Activated naive CD8-positive, alpha-beta T cell treated with anti-CD3 and anti-CD28 coated beads for 36 hours (primary cell): ENCODE data around the gene CCT3. TPM values are rescaled to one million over a fixed set of nuclear protein-coding genes. Genes with fewer than 3 reads are reported as not detected.

ENCODE experiments used
- DNase-seq: peaks from one replicate; pipeline ENCODE4 v3.0.0; 2021
- H3K27ac Mint-ChIP-seq: one replicate; pipeline ENCODE4 v1.8.0; 2022; ENCODE audit warnings: mild to moderate bottlenecking, moderate library complexity, mixed read lengths
- H3K27me3 Mint-ChIP-seq: one replicate; pipeline ENCODE4 v1.8.0; 2022; ENCODE audit warnings: mild to moderate bottlenecking, mixed read lengths
- H3K36me3 Mint-ChIP-seq: one replicate; pipeline ENCODE4 v1.8.0; 2021; ENCODE audit warnings: mild to moderate bottlenecking, mixed read lengths
- H3K4me1 Mint-ChIP-seq: one replicate; pipeline ENCODE4 v1.8.0; 2021; ENCODE audit warnings: mixed read lengths
- H3K4me3 Mint-ChIP-seq: one replicate; pipeline ENCODE4 v1.8.0; 2022; ENCODE audit warnings: mild to moderate bottlenecking, moderate library complexity, mixed read lengths
- H3K9me3 Mint-ChIP-seq: one replicate; pipeline ENCODE4 v1.8.0; 2022; ENCODE audit warnings: mixed read lengths
- total RNA-seq, 2 experiments: library from RNA; stranded (reverse); gene quantifications; one replicate each; pipeline ENCODE4 v1.2.3, GENCODE V29; 2021

CCT3 gene
- total RNA-seq, 2 experiments from 2014 or later, result 497 to 499 TPM

- no peak for DNase-seq
- no peaks in the 10 kb centered on the region for H3K27me3 Mint-ChIP-seq
- no peak overlapping the region for H3K27ac Mint-ChIP-seq
- H3K4me3 Mint-ChIP-seq, result no peak overlapping the region
- H3K4me1 Mint-ChIP-seq, result no peaks in the 10 kb centered on the region
- H3K9me3 Mint-ChIP-seq, result no peaks in the 10 kb centered on the region
- H3K36me3 Mint-ChIP-seq, result peaks cover 30% of the 10 kb centered on the region
Measured at GRCh38 chr1:156316909-156317308, 21.2 kb downstream of the CCT3 start.

GRCh38 chr1:156310962-156311361, 27.1 kb downstream of the CCT3 start:
- Mint-ChIP-seq H3K9me3 (no peaks in the 10 kb centered on the region), H3K27me3 (no peaks in the 10 kb centered on the region), H3K36me3 (peaks cover 23% of the 10 kb centered on the region), H3K4me3 (no peak overlapping the region), H3K4me1 (no peaks in the 10 kb centered on the region), H3K27ac (no peak overlapping the region)
- DNase-seq, result no peak

- Mint-ChIP-seq H3K9me3 (no peaks in the 10 kb centered on the region), H3K4me3 (no peak overlapping the region), H3K27ac (no peak overlapping the region), H3K27me3 (no peaks in the 10 kb centered on the region), H3K4me1 (no peaks in the 10 kb centered on the region), H3K36me3 (peaks cover 21% of the 10 kb centered on the region)
- no peak for DNase-seq
Measured at GRCh38 chr1:156308078-156308477, 30.0 kb downstream of the CCT3 start.

GRCh38 chr1:156305215-156305614, 32.9 kb downstream of the CCT3 start:
- Mint-ChIP-seq H3K27ac (no peak overlapping the region), H3K27me3 (no peaks in the 10 kb centered on the region), H3K4me3 (no peak overlapping the region), H3K36me3 (peaks cover 17% of the 10 kb centered on the region), H3K4me1 (no peaks in the 10 kb centered on the region), H3K9me3 (no peaks in the 10 kb centered on the region)
- DNase-seq, result no peak

- no peak for DNase-seq
- no peaks in the 10 kb centered on the region for H3K4me1 Mint-ChIP-seq
- no peak overlapping the region for H3K27ac Mint-ChIP-seq
- H3K36me3 Mint-ChIP-seq, result peaks cover 15% of the 10 kb centered on the region
- no peak overlapping the region for H3K4me3 Mint-ChIP-seq
- H3K27me3 Mint-ChIP-seq, result no peaks in the 10 kb centered on the region
- H3K9me3 Mint-ChIP-seq, result no peaks in the 10 kb centered on the region
Measured at GRCh38 chr1:156303241-156303640, 34.9 kb downstream of the CCT3 start.

GRCh38 chr1:156298852-156299357, 39.2 kb downstream of the CCT3 start, which contains the start of gene VHLL:
Gene VHLL (minus strand): TSS chr1:156299307. CDS start chr1:156299189, 118 bp downstream.
- Mint-ChIP-seq H3K9me3 (no peaks in the 10 kb centered on the region), H3K4me3 (no peak within 1 kb of the TSS), H3K27ac (no peak within 1 kb of the TSS), H3K4me1 (peaks cover 11% of the 10 kb centered on the region), H3K27me3 (no peaks in the 10 kb centered on the region), H3K36me3 (peaks cover 2% of the 10 kb centered on the region)
- DNase-seq, result no peak

GRCh38 chr1:156295391-156295947, 42.6 kb downstream of the CCT3 start, which contains the start of gene GLMP:
Gene GLMP (minus strand): TSS chr1:156295679. CDS start chr1:156295645, 34 bp downstream.
- H3K9me3 Mint-ChIP-seq, result no peaks in the 10 kb centered on the region
- H3K36me3 Mint-ChIP-seq, result no peaks in the 10 kb centered on the region
- no peaks in the 10 kb centered on the region for H3K27me3 Mint-ChIP-seq
- peak within 1 kb of the TSS; percentile 28 for H3K27ac Mint-ChIP-seq
- peak within 1 kb of the TSS; percentile 87 for H3K4me3 Mint-ChIP-seq
- DNase-seq, result peak; percentile 60
- H3K4me1 Mint-ChIP-seq, result peaks cover 11% of the 10 kb centered on the region

- Mint-ChIP-seq H3K4me3 (no peak overlapping the region), H3K9me3 (no peaks in the 10 kb centered on the region), H3K27me3 (no peaks in the 10 kb centered on the region), H3K36me3 (no peaks in the 10 kb centered on the region), H3K27ac (no peak overlapping the region), H3K4me1 (peaks cover 11% of the 10 kb centered on the region)
- no peak for DNase-seq
Measured at GRCh38 chr1:156293895-156294294, 44.2 kb downstream of the CCT3 start.

GRCh38 chr1:156293098-156293434, 45.0 kb downstream of the CCT3 start:
- no peaks in the 10 kb centered on the region for H3K27me3 Mint-ChIP-seq
- H3K36me3 Mint-ChIP-seq, result peaks cover 2% of the 10 kb centered on the region
- no peak for DNase-seq
- no peaks in the 10 kb centered on the region for H3K9me3 Mint-ChIP-seq
- no peak overlapping the region for H3K27ac Mint-ChIP-seq
- H3K4me3 Mint-ChIP-seq, result no peak overlapping the region
- peaks cover 11% of the 10 kb centered on the region for H3K4me1 Mint-ChIP-seq

GRCh38 chr1:156291226-156292061, 46.6 kb downstream of the CCT3 start:
- Mint-ChIP-seq H3K4me3 (peak overlapping the region; percentile 54), H3K4me1 (peaks cover 11% of the 10 kb centered on the region), H3K27me3 (no peaks in the 10 kb centered on the region), H3K36me3 (peaks cover 2% of the 10 kb centered on the region), H3K27ac (no peak overlapping the region), H3K9me3 (no peaks in the 10 kb centered on the region)
- peak; percentile 27 for DNase-seq

GRCh38 chr1:156289857-156290256, 48.2 kb downstream of the CCT3 start:
- H3K9me3 Mint-ChIP-seq, result no peaks in the 10 kb centered on the region
- H3K27ac Mint-ChIP-seq, result no peak overlapping the region
- H3K4me3 Mint-ChIP-seq, result no peak overlapping the region
- DNase-seq, result no peak
- H3K27me3 Mint-ChIP-seq, result no peaks in the 10 kb centered on the region
- H3K36me3 Mint-ChIP-seq, result peaks cover 2% of the 10 kb centered on the region
- peaks cover 6% of the 10 kb centered on the region for H3K4me1 Mint-ChIP-seq

- Mint-ChIP-seq H3K27me3 (peaks cover 3% of the 10 kb centered on the region), H3K4me3 (no peak overlapping the region), H3K27ac (no peak overlapping the region), H3K36me3 (peaks cover 13% of the 10 kb centered on the region), H3K9me3 (no peaks in the 10 kb centered on the region), H3K4me1 (peaks cover 21% of the 10 kb centered on the region)
- DNase-seq, result no peak
Measured at GRCh38 chr1:156286061-156286460, 52.0 kb downstream of the CCT3 start.

- H3K4me3 Mint-ChIP-seq, result no peak overlapping the region
- peaks cover 27% of the 10 kb centered on the region for H3K4me1 Mint-ChIP-seq
- peaks cover 3% of the 10 kb centered on the region for H3K27me3 Mint-ChIP-seq
- no peaks in the 10 kb centered on the region for H3K9me3 Mint-ChIP-seq
- H3K27ac Mint-ChIP-seq, result no peak overlapping the region
- peaks cover 16% of the 10 kb centered on the region for H3K36me3 Mint-ChIP-seq
- no peak for DNase-seq
Measured at GRCh38 chr1:156285437-156285836, 52.7 kb downstream of the CCT3 start.

GRCh38 chr1:156284757-156285156, 53.3 kb downstream of the CCT3 start:
- peak overlapping the region; percentile 7 for H3K4me3 Mint-ChIP-seq
- H3K36me3 Mint-ChIP-seq, result peaks cover 20% of the 10 kb centered on the region
- peaks cover 3% of the 10 kb centered on the region for H3K27me3 Mint-ChIP-seq
- no peaks in the 10 kb centered on the region for H3K9me3 Mint-ChIP-seq
- DNase-seq, result no peak
- H3K4me1 Mint-ChIP-seq, result peaks cover 31% of the 10 kb centered on the region
- H3K27ac Mint-ChIP-seq, result no peak overlapping the region

GRCh38 chr1:156284112-156284511, 54.0 kb downstream of the CCT3 start, which contains the start of gene TMEM79:
Gene TMEM79 (plus strand): TSS chr1:156284325. CDS start chr1:156285227, 902 bp downstream.
- no peak for DNase-seq
- Mint-ChIP-seq H3K27ac (peak within 1 kb of the TSS; percentile 96), H3K4me1 (peaks cover 31% of the 10 kb centered on the region), H3K4me3 (peak within 1 kb of the TSS; percentile 98), H3K9me3 (no peaks in the 10 kb centered on the region), H3K27me3 (peaks cover 3% of the 10 kb centered on the region), H3K36me3 (peaks cover 20% of the 10 kb centered on the region)
